GM12892 (cell line): ENCODE measurements around the gene TMEM266.
A peak's percentile ranks its signal among the peaks of the same experiment; 100 is the strongest.

ENCODE experiments used
- DNase-seq: peaks from one replicate; pipeline ENCODE4 v3.0.0; 2011; ENCODE audit not compliant: insufficient read length
- FAIRE-seq: peaks from 2 replicates; lab custom pipeline; 2011; peaks lifted over from hg19 to GRCh38; lab: Jason Lieb, UNC
- POLR2A ChIP-seq: IDR thresholded peaks from 2 replicates; pipeline ENCODE4 v1.6.1; 2011; ENCODE audit warnings: low read depth, low read length, control low read depth
- POLR2AphosphoS5 ChIP-seq: IDR thresholded peaks from 2 replicates; pipeline ENCODE4 v1.6.1; 2011; ENCODE audit warnings: low read depth, low read length, control low read depth
- TAF1 ChIP-seq: IDR thresholded peaks from 2 replicates; pipeline ENCODE4 v1.6.1; 2011; ENCODE audit warnings: low read depth, mild to moderate bottlenecking, control low read depth, low read length, borderline replicate concordance

TMEM266 gene

GRCh38 chr15:76056931-76057330 lies 2.9 kb upstream of the TMEM266 start:
- DNase-seq (peak; percentile 25), FAIRE-seq (no peak)
- TF ChIP-seq POLR2A (no peak), POLR2AphosphoS5 (no peak), TAF1 (no peak)

GRCh38 chr15:76057332-76058000 lies 2.3 kb upstream of the TMEM266 start:
- no peak for TF ChIP-seq POLR2A
- TF ChIP-seq TAF1 = no peak
- TF ChIP-seq POLR2AphosphoS5 = no peak
- FAIRE-seq = peak; percentile 81
- DNase-seq = peak; percentile 6

GRCh38 chr15:76058714-76059319 lies 968 bp upstream of the TMEM266 start:
- FAIRE-seq (peak; percentile 85), DNase-seq (no peak)
- TF ChIP-seq TAF1 = no peak
- TF ChIP-seq POLR2A = no peak
- no peak for TF ChIP-seq POLR2AphosphoS5

GRCh38 chr15:76060118-76060989 lies 569 bp downstream of the TMEM266 start:
- TF ChIP-seq POLR2A = no peak
- TF ChIP-seq POLR2AphosphoS5 = no peak
- TF ChIP-seq TAF1 = no peak
- DNase-seq = peak; percentile 5

GRCh38 chr15:76061700-76062099 lies 1.9 kb downstream of the TMEM266 start:
- FAIRE-seq (no peak), DNase-seq (no peak)
- no peak for TF ChIP-seq POLR2A
- no peak for TF ChIP-seq TAF1
- no peak for TF ChIP-seq POLR2AphosphoS5

More at GRCh38 chr15:76060118-76060989, 569 bp downstream of the TMEM266 start:
- FAIRE-seq = no peak

- DNase-seq = no peak
- no peak for TF ChIP-seq TAF1
- TF ChIP-seq POLR2A = no peak
- TF ChIP-seq POLR2AphosphoS5 = no peak
- peak; percentile 92 for FAIRE-seq
Observed at GRCh38 chr15:76062286-76062685, 2.5 kb downstream of the TMEM266 start.

- TF ChIP-seq POLR2A = no peak
- no peak for TF ChIP-seq POLR2AphosphoS5
- TF ChIP-seq TAF1 = no peak
- FAIRE-seq = no peak
- DNase-seq = no peak
Observed at GRCh38 chr15:76064375-76064774, 4.6 kb downstream of the TMEM266 start.

- FAIRE-seq (no peak), DNase-seq (no peak)
- TF ChIP-seq POLR2A (no peak), POLR2AphosphoS5 (no peak), TAF1 (no peak)
Observed at GRCh38 chr15:76065245-76065644, 5.5 kb downstream of the TMEM266 start.

- TF ChIP-seq POLR2A = no peak
- TF ChIP-seq TAF1 = no peak
- TF ChIP-seq POLR2AphosphoS5 = no peak
- DNase-seq = no peak
- no peak for FAIRE-seq
Observed at GRCh38 chr15:76065793-76066192, 6.0 kb downstream of the TMEM266 start.

- FAIRE-seq (no peak), DNase-seq (no peak)
- TF ChIP-seq POLR2AphosphoS5 (no peak), POLR2A (no peak), TAF1 (no peak)
Observed at GRCh38 chr15:76070192-76070591, 10.4 kb downstream of the TMEM266 start.
